Small intestine (tissue), 7 donors: ENCODE data around the gene PPM1J. TPM values are rescaled to one million over a fixed set of nuclear protein-coding genes. Genes with fewer than 3 reads are reported as not detected.

Experiments
- DNase-seq, 2 donors: peaks; one replicate each; pipeline versions ENCODE4 v3.0.0 to v3.0.0-alpha.2; 2013
- FAIRE-seq: peaks from 2 replicates; lab custom pipeline; 2012; peaks lifted over from hg19 to GRCh38; lab: Jason Lieb, UNC
- H3K27ac ChIP-seq, 3 donors: one replicate each; pipeline ENCODE4 v1.5.1; 2013; ENCODE audit warnings: low read length in 2 of 3, mild to moderate bottlenecking in 2 of 3, control low read depth in 1 of 3, inconsistent platforms in 1 of 3, low read depth in 1 of 3, moderate library complexity in 1 of 3
- H3K27me3 ChIP-seq, 3 donors: one replicate each; pipeline ENCODE4 v1.6.1; 2013; ENCODE audit warnings: low read length in 3 of 3, inconsistent platforms in 1 of 3; ENCODE audit not compliant: control insufficient read depth in 3 of 3, insufficient read depth in 3 of 3
- H3K36me3 ChIP-seq, 3 donors: one replicate each; pipeline ENCODE4 v1.6.1; 2013; ENCODE audit warnings: low read length in 3 of 3, inconsistent platforms in 1 of 3, low read depth in 1 of 3, mild to moderate bottlenecking in 1 of 3, moderate library complexity in 1 of 3; ENCODE audit not compliant: control insufficient read depth in 3 of 3, insufficient read depth in 2 of 3
- H3K4me1 ChIP-seq, 3 donors: one replicate each; pipeline ENCODE4 v1.6.1; 2013; ENCODE audit warnings: low read length in 2 of 3, inconsistent platforms in 1 of 3, low read depth in 1 of 3, mild to moderate bottlenecking in 1 of 3, moderate library complexity in 1 of 3; ENCODE audit not compliant: control insufficient read depth in 3 of 3, insufficient read depth in 2 of 3
- H3K4me3 ChIP-seq, 3 donors: one replicate each; pipeline ENCODE4 v1.5.1; 2013; ENCODE audit warnings: low read length in 3 of 3, control low read depth in 1 of 3, inconsistent platforms in 1 of 3, low read depth in 1 of 3, mild to moderate bottlenecking in 1 of 3, moderate library complexity in 1 of 3
- H3K9me3 ChIP-seq, 2 donors: one replicate each; pipeline ENCODE4 v1.6.1; 2013; ENCODE audit warnings: low read depth in 1 of 2, low read length in 1 of 2; ENCODE audit not compliant: control insufficient read depth in 2 of 2, insufficient read depth in 1 of 2
- WGBS, 3 donors: extraction: QIAGEN DNeasy Blood & Tissue Kit; methylation state at CpG; one replicate each; pipeline ENCODE4 v1.1.7; 2013; 5-methylcytosine and 5-hydroxymethylcytosine counted together
- polyA plus RNA-seq, 4 donors: library from polyadenylated mRNA; stranded (reverse) in 3 of 4; unstranded in 1 of 4; fragments of 200-250 nt in 3 of 4; fragments of 120-200 nt in 1 of 4; gene quantifications; one replicate each; pipeline versions ENCODE4 v1.2.1 to v1.2.3, GENCODE V29; 2013
- donor health status: healthy with polysubstance abuse.
- donor health status: control.
- donor health status: control.
- donor health status: Bipolar disorder and iron deficiency.
- donor health status: healthy.

Gene PPM1J
- polyA plus RNA-seq, 4 donors: 0.35 to 1.00 TPM; not detected in 2

- peaks cover 3 to 27% (median 5%) of the 10 kb centered on the region in 3 donors for H3K4me1 ChIP-seq
- FAIRE-seq (no peak), DNase-seq (peak; percentile 56 to 59)
- H3K36me3 ChIP-seq: peaks cover 3 to 6% (median 4%) of the 10 kb centered on the region in 3 donors
- no peaks in the 10 kb centered on the region for H3K9me3 ChIP-seq
- H3K4me3 ChIP-seq: peak overlapping the region; percentile 81 to 93 (median 87)
- H3K27me3 ChIP-seq: no peaks in the 10 kb centered on the region
- WGBS, 3 donors: 3 to 10% (median 5%) methylated on average over 18 of the region's 18 CpGs
- H3K27ac ChIP-seq: peak overlapping the region; percentile 88 to 93 (median 91)
Measured at GRCh38 chr1:112673592-112674439, 41.3 kb downstream of the PPM1J start.

- Histone ChIP-seq H3K27ac (no peak overlapping the region), H3K36me3 (peaks cover 5 to 6% (median 6%) of the 10 kb centered on the region in 3 donors), H3K27me3 (no peaks in the 10 kb centered on the region), H3K4me1 (peaks cover 3 to 27% (median 5%) of the 10 kb centered on the region in 3 donors), H3K9me3 (no peaks in the 10 kb centered on the region), H3K4me3 (no peak overlapping the region)
- 83 to 100% (median 92%) methylated on average over 1 of the region's 1 CpG for WGBS, 3 donors
- FAIRE-seq (no peak), DNase-seq (no peak)
Measured at GRCh38 chr1:112672842-112673241, 42.3 kb downstream of the PPM1J start.

GRCh38 chr1:112672009-112672408 lies 43.1 kb downstream of the PPM1J start:
- no peak for DNase-seq
- WGBS, 3 donors: 76 to 94% (median 90%) methylated on average over 2 of the region's 2 CpGs
- H3K4me3 ChIP-seq: no peak overlapping the region
- H3K4me1 ChIP-seq: peaks cover 0 to 27% (median 5%) of the 10 kb centered on the region in 3 donors
- no peak overlapping the region for H3K27ac ChIP-seq
- H3K27me3 ChIP-seq: no peaks in the 10 kb centered on the region
- H3K36me3 ChIP-seq: peaks cover 6 to 11% (median 8%) of the 10 kb centered on the region in 3 donors
- FAIRE-seq: no peak
- no peaks in the 10 kb centered on the region for H3K9me3 ChIP-seq

GRCh38 chr1:112666946-112667345 lies 48.2 kb downstream of the PPM1J start:
- no peaks in the 10 kb centered on the region for H3K4me1 ChIP-seq
- H3K4me3 ChIP-seq: no peak overlapping the region
- no peaks in the 10 kb centered on the region for H3K27me3 ChIP-seq
- WGBS, 3 donors: 80 to 87% (median 86%) methylated on average over 2 of the region's 2 CpGs
- H3K9me3 ChIP-seq: no peaks in the 10 kb centered on the region
- H3K36me3 ChIP-seq: peaks cover 8 to 36% (median 12%) of the 10 kb centered on the region in 3 donors
- DNase-seq: no peak
- no peak overlapping the region for H3K27ac ChIP-seq
- no peak for FAIRE-seq

- DNase-seq: no peak
- H3K27me3 ChIP-seq: no peaks in the 10 kb centered on the region
- H3K4me3 ChIP-seq: no peak overlapping the region
- peaks cover 10 to 40% (median 16%) of the 10 kb centered on the region in 3 donors for H3K36me3 ChIP-seq
- H3K4me1 ChIP-seq: no peaks in the 10 kb centered on the region
- 76 to 92% (median 77%) methylated on average over 3 of the region's 3 CpGs for WGBS, 3 donors
- no peaks in the 10 kb centered on the region for H3K9me3 ChIP-seq
- H3K27ac ChIP-seq: no peak overlapping the region
- no peak for FAIRE-seq
Measured at GRCh38 chr1:112665857-112666256, 49.3 kb downstream of the PPM1J start.

Other genes with a start within 250 kb of the PPM1J start
- gene WNT2B, start 206.4 kb downstream of the PPM1J start, polyA plus RNA-seq: 1 to 10 TPM; 1.6 to 4.3 (median 3.6) TPM
- 10 to 100 TPM in 3 of 4 donors, 1 to 10 TPM in 1; 6.3 to 17.0 (median 13.5) TPM for gene ST7L, start 96.2 kb downstream of the PPM1J start, polyA plus RNA-seq
- gene CAPZA1, start 95.5 kb downstream of the PPM1J start, polyA plus RNA-seq: 100 to 1,000 TPM in 2 of 4 donors, 10 to 100 TPM in 2; 76.2 to 111 (median 92.4) TPM
- 100 to 1,000 TPM in 2 of 4 donors, 10 to 100 TPM in 2; 53.2 to 222 (median 118) TPM for gene MOV10, start 40.7 kb downstream of the PPM1J start, polyA plus RNA-seq
- 1,000 to 10,000 TPM in 2 of 4 donors, 100 to 1,000 TPM in 2; 235 to 1,126 (median 700) TPM for gene RHOC, start 8.2 kb downstream of the PPM1J start, polyA plus RNA-seq
- gene SLC16A1, start 240.9 kb upstream of the PPM1J start, polyA plus RNA-seq: 10 to 100 TPM in 2 of 4 donors, 1 to 10 TPM in 2; 6.8 to 29.9 (median 14.6) TPM